ENCODE measurements around the gene FLAD1.

DNA sequence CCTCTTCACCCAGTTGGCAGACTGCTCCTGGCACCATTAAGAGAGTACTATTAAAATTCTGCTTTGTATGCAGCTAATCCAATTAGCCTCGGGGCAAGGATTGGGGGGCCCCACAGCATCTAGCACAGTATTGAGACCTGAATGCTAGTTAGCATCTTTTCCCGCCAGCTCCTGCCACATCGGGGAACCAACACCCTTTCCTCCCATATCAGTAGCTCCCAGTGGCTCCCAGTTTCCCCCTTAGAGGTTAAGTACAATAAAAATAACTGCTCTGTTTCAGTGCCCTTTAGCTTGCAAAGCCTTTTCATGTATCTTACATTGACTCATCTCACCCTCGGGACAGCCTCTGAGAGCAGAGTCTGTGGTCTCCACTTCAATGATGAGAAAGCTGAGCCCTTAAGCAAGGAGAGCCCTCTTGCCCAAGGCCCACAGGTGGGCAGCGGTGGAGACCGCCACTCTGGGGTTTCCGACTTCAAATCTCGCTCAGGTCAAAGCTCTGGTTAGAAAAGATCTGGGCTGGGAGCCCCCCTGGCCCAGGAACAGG, 42.4 kb upstream of the FLAD1 start:
- TF ChIP-seq, protein P1, sequence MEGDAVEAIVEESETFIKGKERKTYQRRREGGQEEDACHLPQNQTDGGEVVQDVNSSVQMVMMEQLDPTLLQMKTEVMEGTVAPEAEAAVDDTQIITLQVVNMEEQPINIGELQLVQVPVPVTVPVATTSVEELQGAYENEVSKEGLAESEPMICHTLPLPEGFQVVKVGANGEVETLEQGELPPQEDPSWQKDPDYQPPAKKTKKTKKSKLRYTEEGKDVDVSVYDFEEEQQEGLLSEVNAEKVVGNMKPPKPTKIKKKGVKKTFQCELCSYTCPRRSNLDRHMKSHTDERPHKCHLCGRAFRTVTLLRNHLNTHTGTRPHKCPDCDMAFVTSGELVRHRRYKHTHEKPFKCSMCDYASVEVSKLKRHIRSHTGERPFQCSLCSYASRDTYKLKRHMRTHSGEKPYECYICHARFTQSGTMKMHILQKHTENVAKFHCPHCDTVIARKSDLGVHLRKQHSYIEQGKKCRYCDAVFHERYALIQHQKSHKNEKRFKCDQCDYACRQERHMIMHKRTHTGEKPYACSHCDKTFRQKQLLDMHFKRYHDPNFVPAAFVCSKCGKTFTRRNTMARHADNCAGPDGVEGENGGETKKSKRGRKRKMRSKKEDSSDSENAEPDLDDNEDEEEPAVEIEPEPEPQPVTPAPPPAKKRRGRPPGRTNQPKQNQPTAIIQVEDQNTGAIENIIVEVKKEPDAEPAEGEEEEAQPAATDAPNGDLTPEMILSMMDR (IDR thresholded peaks at IDR 0.05) = no peak
- no peak for TF ChIP-seq POLR2A (IDR thresholded peaks at IDR 0.05)

Measured in ovary (tissue), 3 donors.